B cell (primary cell): ENCODE data around the gene KCNA1. TPM values are rescaled to one million over a fixed set of nuclear protein-coding genes. Genes with fewer than 3 reads are reported as not detected.

Experiments
- ATAC-seq: fragments of 200-7000 bp; cut with Tn5 transposase; one replicate; pipeline ENCODE4 v1.10.0; 2021; ENCODE audit warnings: low read depth, mild to moderate bottlenecking, moderate number of reproducible peaks, moderate library complexity
- CTCF ChIA-PET: fragments of 350-600 bp; sonication (Branson Sonifier 250); formaldehyde crosslinking; loops from one replicate; lab custom pipeline; 2021; ENCODE audit warnings: antibody characterized with exemption, inconsistent platforms; lab: Charles Lee
- POLR2A ChIA-PET: fragments of 350-600 bp; sonication (Branson Sonifier 250); formaldehyde crosslinking; loops from one replicate; lab custom pipeline; 2021; ENCODE audit warnings: antibody characterized with exemption; lab: Charles Lee
- DNase-seq: peaks from one replicate; pipeline ENCODE4 v3.0.0; 2013
- H2AFZ ChIP-seq: 2 replicates; pipeline ENCODE4 v1.6.1; 2012; ENCODE audit warnings: mild to moderate bottlenecking, low read depth, low read length; ENCODE audit not compliant: insufficient read depth, poor library complexity, severe bottlenecking
- H3K27ac ChIP-seq, 2 donors: 1 replicate in 1 of 2; 2 replicates in 1 of 2; pipeline ENCODE4 v1.5.1; 2012 to 2013; ENCODE audit warnings: low read length in 2 of 2, mild to moderate bottlenecking in 2 of 2, moderate library complexity in 1 of 2
- H3K27me3 ChIP-seq, 4 experiments: fragments of 200-600 bp in 1 of 4; sonication (generic) in 1 of 4; replicated peaks in 1 of 4; 1 replicate in 2 of 4; 2 replicates in 2 of 4; pipeline versions ENCODE4 v1.6.1 to v1.7.0; 2013 to 2016; ENCODE audit warnings: low read length in 3 of 4, mild to moderate bottlenecking in 2 of 4, mixed read lengths in 1 of 4, moderate library complexity in 1 of 4; ENCODE audit not compliant: insufficient read depth in 4 of 4, control insufficient read depth in 3 of 4; ENCODE audit errors: control extremely low read depth in 1 of 4
- H3K36me3 ChIP-seq, 2 experiments: replicated peaks in 1 of 2; 1 replicate in 1 of 2; 2 replicates in 1 of 2; pipeline versions ENCODE4 v1.6.1 to v1.7.1; 2013; ENCODE audit warnings: low read length in 1 of 2; ENCODE audit not compliant: insufficient read depth in 2 of 2, control insufficient read depth in 1 of 2; ENCODE audit errors: control extremely low read depth in 1 of 2, extremely low read depth in 1 of 2
- H3K4me1 ChIP-seq, 2 donors: fragments of 200-600 bp in 1 of 2; sonication (generic) in 1 of 2; 1 replicate in 1 of 2; 2 replicates in 1 of 2; pipeline versions ENCODE4 v1.5.1 to v1.6.1; 2013 to 2017; ENCODE audit warnings: low read length in 2 of 2; ENCODE audit not compliant: control insufficient read depth in 2 of 2, insufficient read depth in 2 of 2
- H3K4me2 ChIP-seq: replicated peaks from 2 replicates; pipeline ENCODE3; 2012; ENCODE audit warnings: mild to moderate bottlenecking, low read depth, low read length; ENCODE audit not compliant: poor library complexity, severe bottlenecking
- H3K4me3 ChIP-seq, 5 experiments: fragments of 200-600 bp in 1 of 5; sonication (generic) in 1 of 5; 1 replicate in 3 of 5; 2 replicates in 2 of 5; pipeline versions ENCODE4 v1.5.1 to v1.7.0; 2011 to 2016; ENCODE audit warnings: low read length in 4 of 5, mild to moderate bottlenecking in 4 of 5, low read depth in 2 of 5, control low read depth in 1 of 5, moderate library complexity in 1 of 5; ENCODE audit not compliant: insufficient read depth in 1 of 5; ENCODE audit errors: control extremely low read depth in 1 of 5, extremely low read depth in 1 of 5
- H3K79me2 ChIP-seq: fragments of 200-600 bp; sonication (generic); one replicate; pipeline ENCODE4 v1.6.0; 2016; ENCODE audit warnings: low read length; ENCODE audit not compliant: control insufficient read depth, insufficient read depth
- H3K9ac ChIP-seq: fragments of 200-600 bp; sonication (generic); 2 replicates; pipeline ENCODE4 v1.6.1; 2017; ENCODE audit warnings: mild to moderate bottlenecking, low read length, moderate library complexity
- H3K9me3 ChIP-seq, 3 donors: one replicate each; pipeline versions ENCODE4 v1.6.1 to v1.7.1; 2013; ENCODE audit warnings: low read length in 2 of 3; ENCODE audit not compliant: control insufficient read depth in 2 of 3, insufficient read depth in 1 of 3; ENCODE audit errors: control extremely low read depth in 1 of 3
- H4K20me1 ChIP-seq: 2 replicates; pipeline ENCODE4 v1.6.0; 2012; ENCODE audit warnings: mild to moderate bottlenecking, low read length; ENCODE audit not compliant: insufficient read depth, control insufficient read depth, poor library complexity, severe bottlenecking
- H3K27ac Mint-ChIP-seq: one replicate; pipeline ENCODE4 v1.8.0; 2021; ENCODE audit warnings: mixed read lengths
- H3K27me3 Mint-ChIP-seq: one replicate; pipeline ENCODE4 v1.8.0; 2021; ENCODE audit warnings: mixed read lengths
- H3K4me1 Mint-ChIP-seq: one replicate; pipeline ENCODE4 v1.8.0; 2021; ENCODE audit warnings: mixed read lengths
- H3K4me3 Mint-ChIP-seq: one replicate; pipeline ENCODE4 v1.8.0; 2021; ENCODE audit warnings: mixed read lengths
- H3K9me3 Mint-ChIP-seq: one replicate; pipeline ENCODE4 v1.8.0; 2022; ENCODE audit warnings: mixed read lengths; ENCODE audit not compliant: insufficient read depth
- EZH2 ChIP-seq: IDR thresholded peaks from 2 replicates; pipeline ENCODE4 v1.6.1; 2012; ENCODE audit warnings: borderline replicate concordance, low read depth, mild to moderate bottlenecking, moderate library complexity, low read length; ENCODE audit not compliant: insufficient read depth, poor library complexity, severe bottlenecking
- WGBS: methylation state at CpG from one replicate; pipeline ENCODE4 v1.1.5; 2013; ENCODE audit warnings: missing lambda C conversion rate; ENCODE audit not compliant: insufficient coverage; 5-methylcytosine and 5-hydroxymethylcytosine counted together
- intact Hi-C: fragments of 100-400 bp; cut with micrococcal nuclease; formaldehyde crosslinking; loops from one replicate; pipeline ENCODE4 v1.10.0; 2022
- polyA plus RNA-seq: library from polyadenylated mRNA; depleted of rRNA; stranded (reverse); fragments of >200 nt; gene quantifications from 2 replicates; pipeline ENCODE4 v1.2.3, GENCODE V29; 2012
- total RNA-seq, 2 donors: library from RNA; stranded (reverse); fragments of 120-200 nt in 1 of 2; gene quantifications; 1 replicate in 1 of 2; 2 replicates in 1 of 2; pipeline versions ENCODE4 v1.2.3 to v1.2.4, GENCODE V29; 2013 to 2022
- TF ChIP-seq, protein P1 (sequence below): fragments of 200-600 bp; IDR thresholded peaks from one replicate; pipeline ENCODE4 v1.8.0; 2022; ENCODE audit warnings: antibody characterized with exemption, mild to moderate bottlenecking

Gene KCNA1
- total and polyA plus RNA-seq, 2 donors (not counting 1 experiment from before 2014, with no cell fraction given): not detected

DNA sequence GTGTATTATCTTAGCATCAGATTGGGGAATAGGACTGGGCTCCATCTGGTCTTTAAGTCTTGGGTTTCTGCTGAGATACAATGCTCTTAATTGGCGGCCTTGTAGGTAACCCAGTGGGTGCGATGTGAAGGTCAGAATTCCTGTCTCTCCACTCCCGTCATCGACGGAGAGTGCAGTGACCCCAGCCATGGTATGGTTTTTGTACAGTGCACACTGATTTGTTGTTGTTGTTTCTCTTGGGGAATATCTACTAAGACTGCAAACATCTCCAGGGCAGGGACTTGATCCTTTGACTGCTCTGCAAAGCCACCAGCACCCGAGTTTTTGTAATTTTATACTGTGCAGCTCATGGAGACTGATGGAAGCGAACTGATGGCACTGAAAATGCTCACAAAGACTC is 41.4 kb downstream of the KCNA1 start:
- Mint-ChIP-seq H3K9me3 (no peaks in the 10 kb centered on the region), H3K4me1 (peaks cover 2% of the 10 kb centered on the region)

DNA sequence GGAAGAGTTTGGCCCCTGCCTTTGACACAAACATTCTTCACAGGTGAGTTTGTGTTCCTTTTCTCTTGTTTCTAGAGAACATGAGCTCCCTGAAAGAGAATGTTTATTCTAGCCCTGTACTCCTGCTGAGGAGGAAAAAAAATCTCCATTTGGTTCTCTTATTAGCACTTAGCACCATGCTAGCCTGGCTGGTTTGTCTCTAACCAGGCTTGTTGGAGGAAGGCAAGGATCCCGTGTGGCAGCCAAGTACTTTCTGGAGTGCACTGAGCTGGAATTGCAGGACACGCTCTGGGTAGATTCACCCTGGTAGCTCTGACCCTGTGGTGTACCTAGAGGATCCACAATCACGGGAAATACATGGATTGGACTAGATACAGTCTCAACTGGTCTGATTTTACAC is 41.9 kb downstream of the KCNA1 start:
- H3K4me1 Mint-ChIP-seq: peaks cover 2% of the 10 kb centered on the region
- TF ChIP-seq, protein P1, sequence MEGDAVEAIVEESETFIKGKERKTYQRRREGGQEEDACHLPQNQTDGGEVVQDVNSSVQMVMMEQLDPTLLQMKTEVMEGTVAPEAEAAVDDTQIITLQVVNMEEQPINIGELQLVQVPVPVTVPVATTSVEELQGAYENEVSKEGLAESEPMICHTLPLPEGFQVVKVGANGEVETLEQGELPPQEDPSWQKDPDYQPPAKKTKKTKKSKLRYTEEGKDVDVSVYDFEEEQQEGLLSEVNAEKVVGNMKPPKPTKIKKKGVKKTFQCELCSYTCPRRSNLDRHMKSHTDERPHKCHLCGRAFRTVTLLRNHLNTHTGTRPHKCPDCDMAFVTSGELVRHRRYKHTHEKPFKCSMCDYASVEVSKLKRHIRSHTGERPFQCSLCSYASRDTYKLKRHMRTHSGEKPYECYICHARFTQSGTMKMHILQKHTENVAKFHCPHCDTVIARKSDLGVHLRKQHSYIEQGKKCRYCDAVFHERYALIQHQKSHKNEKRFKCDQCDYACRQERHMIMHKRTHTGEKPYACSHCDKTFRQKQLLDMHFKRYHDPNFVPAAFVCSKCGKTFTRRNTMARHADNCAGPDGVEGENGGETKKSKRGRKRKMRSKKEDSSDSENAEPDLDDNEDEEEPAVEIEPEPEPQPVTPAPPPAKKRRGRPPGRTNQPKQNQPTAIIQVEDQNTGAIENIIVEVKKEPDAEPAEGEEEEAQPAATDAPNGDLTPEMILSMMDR: no peak
- H3K4me3 Mint-ChIP-seq: no peak overlapping the region
- H3K9me3 ChIP-seq: no peaks in the 10 kb centered on the region
- H3K36me3 ChIP-seq: no peaks in the 10 kb centered on the region
- intact Hi-C loops: no loop called here
- H3K27ac ChIP-seq: no peak overlapping the region
- WGBS: 89% methylated on average over 2 of the region's 3 CpGs
- ATAC-seq: no peak
- no peak for DNase-seq
- H3K27me3 Mint-ChIP-seq: peaks cover 42% of the 10 kb centered on the region
- H3K4me3 ChIP-seq: no peak overlapping the region
- no peak overlapping the region for H3K4me2 ChIP-seq
- peaks cover 0 to 19% (median 15%) of the 10 kb centered on the region in 4 experiments for H3K27me3 ChIP-seq
- H3K9ac ChIP-seq: no peak overlapping the region
- H4K20me1 ChIP-seq: no peaks in the 10 kb centered on the region
- H2AFZ ChIP-seq: no peak overlapping the region
- H3K9me3 Mint-ChIP-seq: no peaks in the 10 kb centered on the region
- ChIA-PET POLR2A (no interaction called here), CTCF (interaction anchor here (1.3 to 1.7 kb wide), 3 partner anchors 10 to 93 kb away, joined by 3 to 4 read pairs (median 3); no protein-coding TSS in a partner anchor)
- no peaks in the 10 kb centered on the region for H3K79me2 ChIP-seq
- no peak overlapping the region for H3K27ac Mint-ChIP-seq
- H3K4me1 ChIP-seq: peaks cover 6 to 7% of the 10 kb centered on the region in 2 donors

More for the DNA sequence above, 41.4 kb downstream of the KCNA1 start:
- Histone ChIP-seq H3K27me3 (peaks cover 0 to 17% (median 15%) of the 10 kb centered on the region in 4 experiments), H3K4me3 (no peak overlapping the region), H3K9me3 (no peaks in the 10 kb centered on the region), H3K79me2 (no peaks in the 10 kb centered on the region), H3K9ac (no peak overlapping the region), H3K4me2 (no peak overlapping the region), H3K36me3 (no peaks in the 10 kb centered on the region), H4K20me1 (no peaks in the 10 kb centered on the region), H3K4me1 (peaks cover 6 to 7% of the 10 kb centered on the region in 2 donors), H3K27ac (no peak overlapping the region), H2AFZ (no peak overlapping the region)
- Mint-ChIP-seq H3K4me3 (no peak overlapping the region), H3K27ac (no peak overlapping the region), H3K27me3 (peaks cover 37% of the 10 kb centered on the region)
- no peak for DNase-seq
- POLR2A ChIA-PET: no interaction called here
- no peak for ATAC-seq
- intact Hi-C loops: no loop called here
- CTCF ChIA-PET: interaction anchor here (1.3 to 1.7 kb wide), 3 partner anchors 10 to 92 kb away, joined by 3 to 4 read pairs (median 3); no protein-coding TSS in a partner anchor
- 91% methylated on average over 6 of the region's 7 CpGs for WGBS
- TF ChIP-seq, protein P1: no peak
- no peak for TF ChIP-seq EZH2
